Measurements from ENCODE around the gene RHOXF2. TPM values are rescaled to one million over a fixed set of nuclear protein-coding genes. Genes with fewer than 3 reads are reported as not detected.

The RHOXF2 gene
- total RNA-seq, 1 donor from 2014 or later: not detected

DNA sequence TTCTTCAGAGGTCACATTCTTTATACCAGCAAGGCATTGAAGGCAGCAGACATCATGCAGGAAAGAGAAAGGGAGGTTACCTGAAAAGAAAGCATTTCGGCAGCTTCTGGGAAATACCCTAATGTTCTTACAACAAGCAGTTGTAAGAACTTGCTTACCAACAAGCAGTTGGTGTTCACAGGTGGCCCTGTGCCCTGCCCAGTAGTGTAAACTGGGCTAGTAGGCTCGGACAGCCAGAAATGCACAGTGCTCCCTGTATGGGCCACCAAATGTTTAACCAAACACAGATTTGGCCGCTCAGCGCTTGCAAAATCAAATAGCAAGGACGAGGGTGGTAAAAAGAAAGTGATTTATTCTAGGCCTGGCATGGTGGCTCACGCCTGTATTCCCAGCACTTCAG lies 22.3 kb upstream of the RHOXF2 start:
- Mint-ChIP-seq H3K36me3 (no peaks in the 10 kb centered on the region), H3K27me3 (no peaks in the 10 kb centered on the region), H3K27ac (no peak overlapping the region), H3K4me1 (ENCODE audit: unreplicated experiment) (no peaks in the 10 kb centered on the region), H3K4me3 (no peak overlapping the region), H3K9me3 (no peaks in the 10 kb centered on the region)
- DNase-seq (ENCODE audit: extremely low spot score, unreplicated experiment): no peak
- TF ChIP-seq, protein P1, sequence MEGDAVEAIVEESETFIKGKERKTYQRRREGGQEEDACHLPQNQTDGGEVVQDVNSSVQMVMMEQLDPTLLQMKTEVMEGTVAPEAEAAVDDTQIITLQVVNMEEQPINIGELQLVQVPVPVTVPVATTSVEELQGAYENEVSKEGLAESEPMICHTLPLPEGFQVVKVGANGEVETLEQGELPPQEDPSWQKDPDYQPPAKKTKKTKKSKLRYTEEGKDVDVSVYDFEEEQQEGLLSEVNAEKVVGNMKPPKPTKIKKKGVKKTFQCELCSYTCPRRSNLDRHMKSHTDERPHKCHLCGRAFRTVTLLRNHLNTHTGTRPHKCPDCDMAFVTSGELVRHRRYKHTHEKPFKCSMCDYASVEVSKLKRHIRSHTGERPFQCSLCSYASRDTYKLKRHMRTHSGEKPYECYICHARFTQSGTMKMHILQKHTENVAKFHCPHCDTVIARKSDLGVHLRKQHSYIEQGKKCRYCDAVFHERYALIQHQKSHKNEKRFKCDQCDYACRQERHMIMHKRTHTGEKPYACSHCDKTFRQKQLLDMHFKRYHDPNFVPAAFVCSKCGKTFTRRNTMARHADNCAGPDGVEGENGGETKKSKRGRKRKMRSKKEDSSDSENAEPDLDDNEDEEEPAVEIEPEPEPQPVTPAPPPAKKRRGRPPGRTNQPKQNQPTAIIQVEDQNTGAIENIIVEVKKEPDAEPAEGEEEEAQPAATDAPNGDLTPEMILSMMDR (conservative IDR thresholded peaks at IDR 0.05): no peak

GRCh38 chrX:120136840-120137239 lies 21.6 kb upstream of the RHOXF2 start:
- TF ChIP-seq, protein P1 (conservative IDR thresholded peaks at IDR 0.05): no peak
- H3K9me3 Mint-ChIP-seq: no peaks in the 10 kb centered on the region

DNA sequence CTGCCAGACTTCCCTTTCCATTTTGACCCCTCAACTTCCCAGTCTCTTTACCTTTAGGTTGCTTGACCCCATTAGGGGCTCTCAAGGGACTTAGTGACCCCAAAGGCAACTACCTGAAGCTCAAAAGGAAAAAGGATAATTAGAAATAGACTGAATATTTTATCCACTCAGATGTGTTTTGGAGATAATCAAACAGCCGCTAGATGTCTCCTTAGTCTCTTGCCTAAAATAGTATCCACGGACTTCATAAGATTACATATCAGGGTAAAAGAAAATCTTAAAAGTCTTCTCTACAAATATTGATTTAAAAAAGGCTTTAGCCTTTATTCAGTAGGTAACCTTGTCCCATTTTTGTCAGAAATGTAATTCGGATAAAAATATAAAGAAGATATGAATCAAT lies 21.0 kb upstream of the RHOXF2 start:
- Mint-ChIP-seq H3K4me3 (no peak overlapping the region), H3K4me1 (ENCODE audit: unreplicated experiment) (no peaks in the 10 kb centered on the region), H3K27me3 (no peaks in the 10 kb centered on the region), H3K36me3 (no peaks in the 10 kb centered on the region), H3K9me3 (no peaks in the 10 kb centered on the region), H3K27ac (no peak overlapping the region)
- DNase-seq (ENCODE audit: extremely low spot score, unreplicated experiment): no peak
- TF ChIP-seq, protein P1 (conservative IDR thresholded peaks at IDR 0.05): no peak

More at GRCh38 chrX:120136840-120137239, 21.6 kb upstream of the RHOXF2 start:
- Mint-ChIP-seq H3K36me3 (no peaks in the 10 kb centered on the region), H3K27me3 (no peaks in the 10 kb centered on the region), H3K4me1 (ENCODE audit: unreplicated experiment) (no peaks in the 10 kb centered on the region), H3K27ac (no peak overlapping the region), H3K4me3 (no peak overlapping the region)
- DNase-seq (ENCODE audit: extremely low spot score, unreplicated experiment): no peak

DNA sequence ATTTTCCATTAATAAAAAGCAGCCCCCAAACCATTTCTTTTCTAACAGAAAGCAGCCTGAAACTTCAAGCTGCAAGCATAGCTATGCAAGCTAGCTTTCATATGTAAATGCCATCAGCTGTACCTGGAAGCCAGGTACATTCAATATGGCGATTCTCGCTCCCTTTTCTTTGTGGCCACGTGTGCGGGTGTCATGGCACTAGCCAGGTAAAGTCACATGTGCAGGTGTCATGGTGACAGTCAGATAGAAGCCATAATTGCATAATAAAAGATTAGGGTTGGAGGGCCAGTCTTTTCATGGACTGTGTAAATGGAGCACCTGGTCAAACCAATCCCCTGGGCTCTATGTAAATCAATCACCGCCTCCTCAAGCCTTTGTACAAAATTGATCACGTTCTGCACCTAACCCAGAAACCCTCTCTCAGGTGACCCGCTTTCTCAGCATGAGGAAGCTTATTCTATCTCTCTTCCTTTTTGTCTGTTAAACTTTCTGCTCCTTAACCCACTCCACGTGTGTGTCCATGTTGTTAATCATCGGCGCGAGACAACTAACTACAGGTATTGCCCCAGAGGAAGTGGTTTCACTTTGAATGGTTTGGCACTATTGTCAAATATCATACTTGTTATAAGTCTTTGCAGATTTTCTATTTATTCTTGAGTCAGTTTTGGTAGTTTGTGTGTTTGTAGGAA lies 18.0 kb upstream of the RHOXF2 start:
- no peak for DNase-seq (ENCODE audit: extremely low spot score, unreplicated experiment)
- TF ChIP-seq, protein P1 (conservative IDR thresholded peaks at IDR 0.05): no peak
- Mint-ChIP-seq H3K27ac (no peak overlapping the region), H3K36me3 (no peaks in the 10 kb centered on the region), H3K27me3 (no peaks in the 10 kb centered on the region), H3K4me1 (ENCODE audit: unreplicated experiment) (peaks cover 8% of the 10 kb centered on the region), H3K9me3 (no peaks in the 10 kb centered on the region), H3K4me3 (no peak overlapping the region)

- Mint-ChIP-seq H3K27me3 (no peaks in the 10 kb centered on the region), H3K9me3 (peaks cover 15% of the 10 kb centered on the region), H3K27ac (peak overlapping the region; percentile 48), H3K4me1 (ENCODE audit: unreplicated experiment) (peaks cover 8% of the 10 kb centered on the region), H3K4me3 (peak overlapping the region; percentile 46), H3K36me3 (no peaks in the 10 kb centered on the region)
- no peak for DNase-seq (ENCODE audit: extremely low spot score, unreplicated experiment)
- TF ChIP-seq, protein P1 (conservative IDR thresholded peaks at IDR 0.05): no peak
Observed at GRCh38 chrX:120144178-120144844, 14.1 kb upstream of the RHOXF2 start.
